ENCODE measurements around the gene DNAJA3. TPM values are rescaled to one million over a fixed set of nuclear protein-coding genes. Genes with fewer than 3 reads are reported as not detected.

The DNAJA3 gene
- total and polyA plus RNA-seq, 9 of the 15 experiments (the other 6 are each of a cell fraction or from before 2014, with no cell fraction given), result 8.1 to 105 (median 79.0) TPM

- TF ChIP-seq GTF3C2 (IDR thresholded peaks at IDR 0.05; ENCODE audit: borderline replicate concordance, extremely low read depth, insufficient read length) (peak; percentile 63), JUNB (CRISPR knock-in tag; conservative IDR thresholded peaks at IDR 0.05) (no peak), FUS (optimal IDR thresholded peaks at IDR 0.05; ENCODE audit: low read depth, low read length) (peak; percentile 78), POLR2AphosphoS5 (IDR thresholded peaks at IDR 0.05; ENCODE audit: control insufficient read depth, insufficient read depth, low read depth, low read length) (peak; percentile 71), E2F8 (IDR thresholded peaks at IDR 0.05; ENCODE audit: low read depth, partially characterized antibody) (peak; percentile 45), ZNF384 (IDR thresholded peaks at IDR 0.05; ENCODE audit: low read depth, low read length) (peak; percentile 55; the same call in 1 of the 2 replicates), ELF1 (tag; IDR thresholded peaks at IDR 0.05) (peak; percentile 38; the same call in 1 of the 2 replicates)
- TF ChIP-seq, protein P1, sequence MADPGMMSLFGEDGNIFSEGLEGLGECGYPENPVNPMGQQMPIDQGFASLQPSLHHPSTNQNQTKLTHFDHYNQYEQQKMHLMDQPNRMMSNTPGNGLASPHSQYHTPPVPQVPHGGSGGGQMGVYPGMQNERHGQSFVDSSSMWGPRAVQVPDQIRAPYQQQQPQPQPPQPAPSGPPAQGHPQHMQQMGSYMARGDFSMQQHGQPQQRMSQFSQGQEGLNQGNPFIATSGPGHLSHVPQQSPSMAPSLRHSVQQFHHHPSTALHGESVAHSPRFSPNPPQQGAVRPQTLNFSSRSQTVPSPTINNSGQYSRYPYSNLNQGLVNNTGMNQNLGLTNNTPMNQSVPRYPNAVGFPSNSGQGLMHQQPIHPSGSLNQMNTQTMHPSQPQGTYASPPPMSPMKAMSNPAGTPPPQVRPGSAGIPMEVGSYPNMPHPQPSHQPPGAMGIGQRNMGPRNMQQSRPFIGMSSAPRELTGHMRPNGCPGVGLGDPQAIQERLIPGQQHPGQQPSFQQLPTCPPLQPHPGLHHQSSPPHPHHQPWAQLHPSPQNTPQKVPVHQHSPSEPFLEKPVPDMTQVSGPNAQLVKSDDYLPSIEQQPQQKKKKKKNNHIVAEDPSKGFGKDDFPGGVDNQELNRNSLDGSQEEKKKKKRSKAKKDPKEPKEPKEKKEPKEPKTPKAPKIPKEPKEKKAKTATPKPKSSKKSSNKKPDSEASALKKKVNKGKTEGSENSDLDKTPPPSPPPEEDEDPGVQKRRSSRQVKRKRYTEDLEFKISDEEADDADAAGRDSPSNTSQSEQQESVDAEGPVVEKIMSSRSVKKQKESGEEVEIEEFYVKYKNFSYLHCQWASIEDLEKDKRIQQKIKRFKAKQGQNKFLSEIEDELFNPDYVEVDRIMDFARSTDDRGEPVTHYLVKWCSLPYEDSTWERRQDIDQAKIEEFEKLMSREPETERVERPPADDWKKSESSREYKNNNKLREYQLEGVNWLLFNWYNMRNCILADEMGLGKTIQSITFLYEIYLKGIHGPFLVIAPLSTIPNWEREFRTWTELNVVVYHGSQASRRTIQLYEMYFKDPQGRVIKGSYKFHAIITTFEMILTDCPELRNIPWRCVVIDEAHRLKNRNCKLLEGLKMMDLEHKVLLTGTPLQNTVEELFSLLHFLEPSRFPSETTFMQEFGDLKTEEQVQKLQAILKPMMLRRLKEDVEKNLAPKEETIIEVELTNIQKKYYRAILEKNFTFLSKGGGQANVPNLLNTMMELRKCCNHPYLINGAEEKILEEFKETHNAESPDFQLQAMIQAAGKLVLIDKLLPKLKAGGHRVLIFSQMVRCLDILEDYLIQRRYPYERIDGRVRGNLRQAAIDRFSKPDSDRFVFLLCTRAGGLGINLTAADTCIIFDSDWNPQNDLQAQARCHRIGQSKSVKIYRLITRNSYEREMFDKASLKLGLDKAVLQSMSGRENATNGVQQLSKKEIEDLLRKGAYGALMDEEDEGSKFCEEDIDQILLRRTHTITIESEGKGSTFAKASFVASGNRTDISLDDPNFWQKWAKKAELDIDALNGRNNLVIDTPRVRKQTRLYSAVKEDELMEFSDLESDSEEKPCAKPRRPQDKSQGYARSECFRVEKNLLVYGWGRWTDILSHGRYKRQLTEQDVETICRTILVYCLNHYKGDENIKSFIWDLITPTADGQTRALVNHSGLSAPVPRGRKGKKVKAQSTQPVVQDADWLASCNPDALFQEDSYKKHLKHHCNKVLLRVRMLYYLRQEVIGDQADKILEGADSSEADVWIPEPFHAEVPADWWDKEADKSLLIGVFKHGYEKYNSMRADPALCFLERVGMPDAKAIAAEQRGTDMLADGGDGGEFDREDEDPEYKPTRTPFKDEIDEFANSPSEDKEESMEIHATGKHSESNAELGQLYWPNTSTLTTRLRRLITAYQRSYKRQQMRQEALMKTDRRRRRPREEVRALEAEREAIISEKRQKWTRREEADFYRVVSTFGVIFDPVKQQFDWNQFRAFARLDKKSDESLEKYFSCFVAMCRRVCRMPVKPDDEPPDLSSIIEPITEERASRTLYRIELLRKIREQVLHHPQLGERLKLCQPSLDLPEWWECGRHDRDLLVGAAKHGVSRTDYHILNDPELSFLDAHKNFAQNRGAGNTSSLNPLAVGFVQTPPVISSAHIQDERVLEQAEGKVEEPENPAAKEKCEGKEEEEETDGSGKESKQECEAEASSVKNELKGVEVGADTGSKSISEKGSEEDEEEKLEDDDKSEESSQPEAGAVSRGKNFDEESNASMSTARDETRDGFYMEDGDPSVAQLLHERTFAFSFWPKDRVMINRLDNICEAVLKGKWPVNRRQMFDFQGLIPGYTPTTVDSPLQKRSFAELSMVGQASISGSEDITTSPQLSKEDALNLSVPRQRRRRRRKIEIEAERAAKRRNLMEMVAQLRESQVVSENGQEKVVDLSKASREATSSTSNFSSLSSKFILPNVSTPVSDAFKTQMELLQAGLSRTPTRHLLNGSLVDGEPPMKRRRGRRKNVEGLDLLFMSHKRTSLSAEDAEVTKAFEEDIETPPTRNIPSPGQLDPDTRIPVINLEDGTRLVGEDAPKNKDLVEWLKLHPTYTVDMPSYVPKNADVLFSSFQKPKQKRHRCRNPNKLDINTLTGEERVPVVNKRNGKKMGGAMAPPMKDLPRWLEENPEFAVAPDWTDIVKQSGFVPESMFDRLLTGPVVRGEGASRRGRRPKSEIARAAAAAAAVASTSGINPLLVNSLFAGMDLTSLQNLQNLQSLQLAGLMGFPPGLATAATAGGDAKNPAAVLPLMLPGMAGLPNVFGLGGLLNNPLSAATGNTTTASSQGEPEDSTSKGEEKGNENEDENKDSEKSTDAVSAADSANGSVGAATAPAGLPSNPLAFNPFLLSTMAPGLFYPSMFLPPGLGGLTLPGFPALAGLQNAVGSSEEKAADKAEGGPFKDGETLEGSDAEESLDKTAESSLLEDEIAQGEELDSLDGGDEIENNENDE (IDR thresholded peaks at IDR 0.05; ENCODE audit: low read depth, low read length), result no peak
Observed at GRCh38 chr16:4475880-4476788, 50.5 kb downstream of the DNAJA3 start, which contains the start of gene HMOX2 (continued).
